Coronary artery (tissue), 2 donors: Measurements from ENCODE around the gene PPP1R3D.

ENCODE experiments used
- DNase-seq: peaks from one replicate; pipeline ENCODE4 v3.0.0-alpha.2; 2017; ENCODE audit warnings: low spot score
- H3K27ac ChIP-seq, 2 donors: fragments of 200-600 bp; sonication (generic); one replicate each; pipeline ENCODE4 v1.5.1; 2016 to 2019
- H3K4me3 ChIP-seq: fragments of 200-600 bp; sonication (generic); 2 replicates; pipeline ENCODE4 v1.5.1; 2016; ENCODE audit warnings: mild to moderate bottlenecking, moderate library complexity
- TF ChIP-seq, protein P1 (sequence below): fragments of 200-600 bp; sonication (generic); IDR thresholded peaks from one replicate; pipeline ENCODE4 v1.5.1; 2019; ENCODE audit warnings: antibody characterized with exemption

Gene PPP1R3D

DNA sequence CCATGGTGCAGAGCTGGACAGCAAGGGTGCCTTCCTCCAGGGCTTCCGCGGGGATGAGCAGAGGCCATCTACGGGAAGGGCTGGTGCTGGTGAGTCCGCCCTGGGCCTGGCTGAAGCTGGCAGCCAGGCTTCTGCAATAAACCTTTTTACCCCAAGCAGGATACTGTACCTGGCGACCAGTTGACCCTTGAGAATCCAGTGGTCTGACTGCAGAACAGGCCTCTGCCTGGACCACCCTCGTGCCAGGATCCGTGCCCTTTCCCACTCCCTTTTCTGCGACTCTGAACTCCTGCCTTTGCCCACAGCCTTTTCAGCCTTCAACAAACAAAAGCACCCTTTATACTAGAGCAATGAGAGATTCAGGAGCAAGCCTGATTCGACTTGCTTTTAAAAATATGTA lies 37.0 kb upstream of the PPP1R3D start:
- no peak overlapping the region for H3K27ac ChIP-seq
- H3K4me3 ChIP-seq, result no peak overlapping the region
- DNase-seq, result no peak
- TF ChIP-seq, protein P1, sequence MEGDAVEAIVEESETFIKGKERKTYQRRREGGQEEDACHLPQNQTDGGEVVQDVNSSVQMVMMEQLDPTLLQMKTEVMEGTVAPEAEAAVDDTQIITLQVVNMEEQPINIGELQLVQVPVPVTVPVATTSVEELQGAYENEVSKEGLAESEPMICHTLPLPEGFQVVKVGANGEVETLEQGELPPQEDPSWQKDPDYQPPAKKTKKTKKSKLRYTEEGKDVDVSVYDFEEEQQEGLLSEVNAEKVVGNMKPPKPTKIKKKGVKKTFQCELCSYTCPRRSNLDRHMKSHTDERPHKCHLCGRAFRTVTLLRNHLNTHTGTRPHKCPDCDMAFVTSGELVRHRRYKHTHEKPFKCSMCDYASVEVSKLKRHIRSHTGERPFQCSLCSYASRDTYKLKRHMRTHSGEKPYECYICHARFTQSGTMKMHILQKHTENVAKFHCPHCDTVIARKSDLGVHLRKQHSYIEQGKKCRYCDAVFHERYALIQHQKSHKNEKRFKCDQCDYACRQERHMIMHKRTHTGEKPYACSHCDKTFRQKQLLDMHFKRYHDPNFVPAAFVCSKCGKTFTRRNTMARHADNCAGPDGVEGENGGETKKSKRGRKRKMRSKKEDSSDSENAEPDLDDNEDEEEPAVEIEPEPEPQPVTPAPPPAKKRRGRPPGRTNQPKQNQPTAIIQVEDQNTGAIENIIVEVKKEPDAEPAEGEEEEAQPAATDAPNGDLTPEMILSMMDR, result no peak

DNA sequence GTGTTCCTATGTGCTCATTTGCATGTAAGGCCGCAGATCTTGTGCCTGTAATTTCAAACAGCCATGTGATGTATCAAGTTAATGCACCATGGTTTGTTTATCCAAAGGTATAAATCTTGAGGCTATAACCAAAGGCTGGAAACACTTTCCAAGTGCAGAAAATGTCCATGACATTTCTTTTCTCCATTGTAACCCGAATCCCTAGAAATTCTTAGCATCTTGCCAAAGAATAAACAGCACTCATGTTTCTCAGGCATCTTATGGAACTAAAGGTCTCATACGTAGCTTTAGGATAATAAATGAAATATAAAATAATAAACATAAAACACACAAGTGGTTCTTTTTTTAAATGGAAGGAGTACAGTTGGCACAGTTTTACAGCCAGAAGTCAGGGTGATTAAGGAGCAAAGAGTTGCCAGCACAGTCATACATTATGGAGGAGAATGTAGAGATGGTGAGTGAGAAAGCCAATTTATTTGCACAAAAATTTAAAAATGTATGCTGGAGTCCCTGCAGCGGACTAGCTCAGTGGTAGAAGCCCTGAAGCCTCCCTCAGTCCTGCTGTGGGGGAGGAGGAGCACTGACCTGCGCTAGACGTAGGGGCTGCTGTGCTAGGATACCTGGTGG lies 36.2 kb upstream of the PPP1R3D start:
- Histone ChIP-seq H3K27ac (no peak overlapping the region), H3K4me3 (no peak overlapping the region)
- no peak for DNase-seq
- TF ChIP-seq, protein P1, result no peak

DNA sequence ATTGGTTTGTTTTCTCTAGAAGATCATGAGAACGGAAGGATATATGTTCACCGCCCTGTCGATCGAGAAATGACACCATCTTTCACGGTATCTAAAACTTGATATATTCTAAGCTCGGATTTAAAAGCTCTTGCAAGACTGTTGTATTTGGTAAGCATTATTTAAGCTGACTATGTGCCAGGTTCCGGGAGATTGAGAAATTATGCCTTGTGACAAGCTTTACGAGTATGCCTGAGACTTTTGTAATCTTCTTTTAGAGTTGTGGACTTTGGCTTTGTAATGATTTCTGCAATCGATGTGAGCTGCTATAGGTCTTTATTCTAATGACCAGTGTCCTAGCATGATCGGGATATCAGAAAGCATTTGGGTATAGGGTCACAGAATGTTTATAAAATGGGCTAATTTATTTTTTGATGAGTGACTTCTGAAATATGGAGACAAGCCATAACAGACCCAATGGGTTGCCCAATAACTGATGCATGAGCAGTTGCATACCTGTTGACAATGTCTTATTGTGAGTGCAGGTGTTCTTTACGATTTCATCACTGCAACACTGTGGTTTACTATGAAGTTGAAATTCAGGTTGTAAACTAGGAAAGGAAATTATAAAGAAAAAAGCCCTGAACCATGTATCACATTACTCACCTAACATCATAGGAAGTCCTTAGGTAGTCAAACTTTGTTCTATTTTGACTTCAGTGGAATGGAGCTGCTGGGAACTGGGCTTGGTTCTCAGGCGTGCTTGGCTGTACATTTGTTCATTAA lies 32.1 kb upstream of the PPP1R3D start:
- H3K27ac ChIP-seq, result no peak overlapping the region
- H3K4me3 ChIP-seq, result no peak overlapping the region
- DNase-seq, result no peak
- TF ChIP-seq, protein P1, result no peak

DNA sequence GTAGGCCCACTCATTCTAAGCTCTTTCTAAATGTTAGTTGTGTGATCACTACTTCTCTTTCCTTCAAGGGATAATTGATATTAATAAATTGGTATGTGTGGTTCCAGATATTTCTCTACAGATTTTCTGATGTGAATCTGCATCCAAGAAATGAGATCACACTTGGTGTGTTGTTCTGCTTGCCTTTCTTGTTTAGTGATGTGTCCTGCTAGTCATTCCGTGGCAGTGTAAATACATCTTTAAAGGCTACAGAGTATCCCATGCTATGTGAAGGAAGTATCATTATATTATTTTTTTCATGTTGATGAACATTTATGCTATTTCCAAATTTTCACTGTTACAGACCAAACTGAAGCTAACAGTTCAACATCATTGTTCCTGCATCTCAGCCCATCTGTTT lies 31.3 kb upstream of the PPP1R3D start:
- TF ChIP-seq, protein P1, result no peak
- Histone ChIP-seq H3K4me3 (no peak overlapping the region), H3K27ac (no peak overlapping the region)
- DNase-seq, result no peak

DNA sequence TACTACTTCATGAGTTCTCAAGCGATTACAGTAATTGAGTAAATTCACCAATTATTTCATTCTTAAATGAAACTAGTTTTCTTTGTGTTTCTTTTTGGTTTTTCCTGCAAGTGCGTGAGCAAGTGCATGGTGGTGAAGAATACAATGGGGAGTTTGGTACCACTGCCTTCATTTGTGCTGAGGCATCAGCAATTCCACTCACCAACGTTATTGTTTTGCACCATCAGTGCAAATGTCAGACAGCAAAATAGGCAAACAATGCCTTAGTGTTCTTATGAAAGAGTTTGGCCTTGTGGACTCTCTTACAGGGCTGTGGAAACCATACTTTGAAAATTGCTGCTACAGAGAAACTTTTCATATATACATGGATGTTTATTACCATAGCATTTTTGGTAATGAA lies 26.3 kb upstream of the PPP1R3D start:
- H3K4me3 ChIP-seq, result no peak overlapping the region
- TF ChIP-seq, protein P1, result no peak
- DNase-seq, result no peak
- no peak overlapping the region for H3K27ac ChIP-seq

DNA sequence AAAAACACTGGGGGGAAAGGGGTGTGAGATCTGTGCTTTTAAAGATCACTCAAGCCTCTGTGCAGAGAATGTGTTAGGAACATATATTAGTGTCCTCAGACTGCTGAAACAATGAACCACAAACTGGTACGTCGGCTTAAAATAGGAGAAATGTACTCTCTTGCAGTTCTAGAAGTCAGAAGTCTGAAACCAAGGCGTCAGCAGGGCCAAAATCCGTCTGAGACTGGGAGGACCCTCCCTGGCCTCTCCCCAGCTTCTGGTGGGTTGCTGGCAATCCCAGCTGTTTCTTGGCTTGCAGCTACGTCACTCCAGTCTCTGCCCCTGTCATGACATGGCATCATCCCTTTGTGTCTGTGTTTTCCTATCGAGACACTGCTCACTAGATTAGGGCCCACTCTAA lies 22.1 kb upstream of the PPP1R3D start:
- H3K27ac ChIP-seq, result no peak overlapping the region
- TF ChIP-seq, protein P1, result no peak
- no peak for DNase-seq
- H3K4me3 ChIP-seq, result no peak overlapping the region

DNA sequence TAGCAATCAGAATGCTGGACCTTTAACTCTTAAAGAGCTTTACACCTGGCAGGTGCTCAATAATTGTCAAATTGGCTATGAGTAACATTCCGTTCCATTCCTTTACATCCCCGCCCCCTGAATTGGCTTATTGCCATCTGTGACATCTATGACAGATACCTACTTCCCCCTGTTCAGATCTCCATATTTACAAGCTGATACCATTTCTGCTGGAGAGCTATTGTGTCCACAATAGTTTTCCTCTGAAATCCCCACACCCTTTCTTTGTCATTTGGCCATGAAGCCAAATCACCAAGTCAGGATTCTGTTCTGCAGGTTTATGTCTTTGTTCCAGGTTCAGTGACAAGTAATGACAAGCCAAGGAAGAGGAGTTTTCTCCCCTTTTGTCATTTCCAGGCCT lies 21.3 kb upstream of the PPP1R3D start:
- H3K4me3 ChIP-seq, result no peak overlapping the region
- H3K27ac ChIP-seq, result no peak overlapping the region
- DNase-seq, result no peak
- TF ChIP-seq, protein P1, result no peak
